Panc1 (cell line): ENCODE data around the gene DDX24.

Experiments
- POLR2AphosphoS5 ChIP-seq: IDR thresholded peaks from 2 replicates; pipeline ENCODE4 v1.6.1; 2012; ENCODE audit warnings: mild to moderate bottlenecking, low read depth, low read length, moderate library complexity
- SIN3A ChIP-seq: IDR thresholded peaks from 2 replicates; pipeline ENCODE4 v1.6.1; 2012; ENCODE audit warnings: low read depth, mild to moderate bottlenecking, low read length, moderate library complexity, borderline replicate concordance; ENCODE audit not compliant: insufficient read depth
- TCF7L2 ChIP-seq: IDR thresholded peaks from 2 replicates; pipeline ENCODE4 v1.6.1; 2011; ENCODE audit warnings: mild to moderate bottlenecking, low read depth, low read length, inconsistent platforms
- TF ChIP-seq, protein P1 (sequence below), 2 experiments: IDR thresholded peaks; 2 replicates each; pipeline ENCODE4 v1.6.1; 2011 to 2012; ENCODE audit warnings: low read depth in 2 of 2, control low read depth in 1 of 2, low read length in 1 of 2, mild to moderate bottlenecking in 1 of 2, moderate library complexity in 1 of 2; ENCODE audit not compliant: insufficient read depth in 1 of 2
- TF ChIP-seq, protein P2 (sequence below): fragments of 450-650 bp; IDR thresholded peaks from 2 replicates; pipeline ENCODE4 v1.5.1; 2017; ENCODE audit warnings: mild to moderate bottlenecking

DNA sequence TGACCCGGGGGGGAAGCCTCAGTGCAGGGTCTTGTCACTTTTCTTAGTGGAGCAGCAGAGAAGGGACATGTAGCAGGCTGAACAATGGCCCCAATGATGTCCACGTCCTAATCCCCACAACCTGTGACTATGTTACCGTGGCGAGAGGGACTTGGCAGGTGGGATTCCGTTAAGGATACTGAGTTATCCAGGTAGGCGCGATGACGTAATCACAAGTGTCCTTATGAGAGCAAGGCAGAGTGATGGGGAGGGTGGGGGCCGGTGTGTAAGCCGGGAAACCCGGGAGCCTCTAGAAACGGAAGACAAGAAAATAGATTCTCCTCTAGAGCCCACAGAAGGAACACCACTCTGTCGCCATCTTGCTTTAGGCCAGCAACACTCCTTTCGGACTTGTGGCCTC, 50.4 kb downstream of the DDX24 start:
- TF ChIP-seq, protein P1, sequence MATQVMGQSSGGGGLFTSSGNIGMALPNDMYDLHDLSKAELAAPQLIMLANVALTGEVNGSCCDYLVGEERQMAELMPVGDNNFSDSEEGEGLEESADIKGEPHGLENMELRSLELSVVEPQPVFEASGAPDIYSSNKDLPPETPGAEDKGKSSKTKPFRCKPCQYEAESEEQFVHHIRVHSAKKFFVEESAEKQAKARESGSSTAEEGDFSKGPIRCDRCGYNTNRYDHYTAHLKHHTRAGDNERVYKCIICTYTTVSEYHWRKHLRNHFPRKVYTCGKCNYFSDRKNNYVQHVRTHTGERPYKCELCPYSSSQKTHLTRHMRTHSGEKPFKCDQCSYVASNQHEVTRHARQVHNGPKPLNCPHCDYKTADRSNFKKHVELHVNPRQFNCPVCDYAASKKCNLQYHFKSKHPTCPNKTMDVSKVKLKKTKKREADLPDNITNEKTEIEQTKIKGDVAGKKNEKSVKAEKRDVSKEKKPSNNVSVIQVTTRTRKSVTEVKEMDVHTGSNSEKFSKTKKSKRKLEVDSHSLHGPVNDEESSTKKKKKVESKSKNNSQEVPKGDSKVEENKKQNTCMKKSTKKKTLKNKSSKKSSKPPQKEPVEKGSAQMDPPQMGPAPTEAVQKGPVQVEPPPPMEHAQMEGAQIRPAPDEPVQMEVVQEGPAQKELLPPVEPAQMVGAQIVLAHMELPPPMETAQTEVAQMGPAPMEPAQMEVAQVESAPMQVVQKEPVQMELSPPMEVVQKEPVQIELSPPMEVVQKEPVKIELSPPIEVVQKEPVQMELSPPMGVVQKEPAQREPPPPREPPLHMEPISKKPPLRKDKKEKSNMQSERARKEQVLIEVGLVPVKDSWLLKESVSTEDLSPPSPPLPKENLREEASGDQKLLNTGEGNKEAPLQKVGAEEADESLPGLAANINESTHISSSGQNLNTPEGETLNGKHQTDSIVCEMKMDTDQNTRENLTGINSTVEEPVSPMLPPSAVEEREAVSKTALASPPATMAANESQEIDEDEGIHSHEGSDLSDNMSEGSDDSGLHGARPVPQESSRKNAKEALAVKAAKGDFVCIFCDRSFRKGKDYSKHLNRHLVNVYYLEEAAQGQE (IDR thresholded peaks at IDR 0.05; ENCODE audit: insufficient read depth in 1 of 2, low read depth in 2 of 2, low read length in 1 of 2) = no peak
- TF ChIP-seq, protein P2, sequence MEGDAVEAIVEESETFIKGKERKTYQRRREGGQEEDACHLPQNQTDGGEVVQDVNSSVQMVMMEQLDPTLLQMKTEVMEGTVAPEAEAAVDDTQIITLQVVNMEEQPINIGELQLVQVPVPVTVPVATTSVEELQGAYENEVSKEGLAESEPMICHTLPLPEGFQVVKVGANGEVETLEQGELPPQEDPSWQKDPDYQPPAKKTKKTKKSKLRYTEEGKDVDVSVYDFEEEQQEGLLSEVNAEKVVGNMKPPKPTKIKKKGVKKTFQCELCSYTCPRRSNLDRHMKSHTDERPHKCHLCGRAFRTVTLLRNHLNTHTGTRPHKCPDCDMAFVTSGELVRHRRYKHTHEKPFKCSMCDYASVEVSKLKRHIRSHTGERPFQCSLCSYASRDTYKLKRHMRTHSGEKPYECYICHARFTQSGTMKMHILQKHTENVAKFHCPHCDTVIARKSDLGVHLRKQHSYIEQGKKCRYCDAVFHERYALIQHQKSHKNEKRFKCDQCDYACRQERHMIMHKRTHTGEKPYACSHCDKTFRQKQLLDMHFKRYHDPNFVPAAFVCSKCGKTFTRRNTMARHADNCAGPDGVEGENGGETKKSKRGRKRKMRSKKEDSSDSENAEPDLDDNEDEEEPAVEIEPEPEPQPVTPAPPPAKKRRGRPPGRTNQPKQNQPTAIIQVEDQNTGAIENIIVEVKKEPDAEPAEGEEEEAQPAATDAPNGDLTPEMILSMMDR = no peak
- TF ChIP-seq POLR2AphosphoS5 (no peak), TCF7L2 (no peak), SIN3A (no peak)
